CD14-positive monocyte (primary cell): Measurements from ENCODE around the gene KLHL8. TPM values are rescaled to one million over a fixed set of nuclear protein-coding genes. Genes with fewer than 3 reads are reported as not detected.

Experiments
- DNase-seq, 3 donors: peaks; one replicate each; pipeline ENCODE4 v3.0.0-alpha.2; 2011 to 2022
- H2AFZ ChIP-seq: 2 replicates; pipeline ENCODE4 v1.6.0; 2012; ENCODE audit warnings: mild to moderate bottlenecking, low read depth, low read length, inconsistent platforms; ENCODE audit not compliant: insufficient read depth, poor library complexity, severe bottlenecking
- H3K27ac ChIP-seq, 2 donors: 1 replicate in 1 of 2; 2 replicates in 1 of 2; pipeline ENCODE4 v1.5.1; 2012 to 2013; ENCODE audit warnings: low read length in 2 of 2, control low read depth in 1 of 2, inconsistent platforms in 1 of 2, low read depth in 1 of 2, mild to moderate bottlenecking in 1 of 2
- H3K27me3 ChIP-seq, 2 donors: one replicate each; pipeline versions ENCODE4 v1.6.0 to v1.6.1; 2011 to 2013; ENCODE audit warnings: low read length in 2 of 2; ENCODE audit not compliant: control insufficient read depth in 2 of 2, insufficient read depth in 2 of 2
- H3K36me3 ChIP-seq, 2 donors: replicated peaks in 1 of 2; 1 replicate in 1 of 2; 2 replicates in 1 of 2; pipeline versions ENCODE4 v1.5.1 to v1.6.1; 2012 to 2013; ENCODE audit warnings: low read length in 2 of 2, control low read depth in 1 of 2, inconsistent platforms in 1 of 2, mild to moderate bottlenecking in 1 of 2; ENCODE audit not compliant: insufficient read depth in 2 of 2, control insufficient read depth in 1 of 2
- H3K4me1 ChIP-seq, 2 donors: 1 replicate in 1 of 2; 2 replicates in 1 of 2; pipeline versions ENCODE4 v1.5.1 to v1.6.1; 2012 to 2013; ENCODE audit warnings: low read length in 2 of 2, control low read depth in 1 of 2, inconsistent platforms in 1 of 2, mild to moderate bottlenecking in 1 of 2, moderate library complexity in 1 of 2; ENCODE audit not compliant: insufficient read depth in 2 of 2, control insufficient read depth in 1 of 2
- H3K4me2 ChIP-seq: replicated peaks from 2 replicates; pipeline ENCODE3; 2012; ENCODE audit warnings: low read length, moderate library complexity, mild to moderate bottlenecking; ENCODE audit not compliant: poor library complexity, severe bottlenecking; ENCODE audit errors: extremely low read depth
- H3K4me3 ChIP-seq, 3 experiments: fragments of 200-600 bp in 1 of 3; sonication (generic) in 1 of 3; replicated peaks in 1 of 3; 1 replicate in 2 of 3; 2 replicates in 1 of 3; pipeline ENCODE4 v1.5.1; 2011 to 2013; ENCODE audit warnings: low read length in 3 of 3, mild to moderate bottlenecking in 3 of 3, control low read depth in 2 of 3, low read depth in 2 of 3, inconsistent platforms in 1 of 3, moderate library complexity in 1 of 3
- H3K79me2 ChIP-seq: 2 replicates; pipeline ENCODE4 v1.6.0; 2012; ENCODE audit warnings: mild to moderate bottlenecking, control low read depth, inconsistent platforms, low read length, moderate library complexity; ENCODE audit not compliant: insufficient read depth
- H3K9ac ChIP-seq: 2 replicates; pipeline ENCODE4 v1.6.0; 2017; ENCODE audit warnings: low read length, mild to moderate bottlenecking; ENCODE audit not compliant: insufficient read depth, poor library complexity, severe bottlenecking
- H3K9me3 ChIP-seq, 2 donors: replicated peaks in 1 of 2; 1 replicate in 1 of 2; 2 replicates in 1 of 2; pipeline versions ENCODE4 v1.5.1 to v1.6.1; 2012 to 2013; ENCODE audit warnings: low read length in 2 of 2, control low read depth in 1 of 2; ENCODE audit not compliant: control insufficient read depth in 1 of 2, insufficient read depth in 1 of 2
- H4K20me1 ChIP-seq: 2 replicates; pipeline ENCODE4 v1.6.0; 2012; ENCODE audit warnings: mild to moderate bottlenecking, low read length, control low read depth, moderate library complexity; ENCODE audit not compliant: insufficient read depth
- H3K27ac Mint-ChIP-seq, 7 donors: one replicate each; pipeline ENCODE4 v1.8.0; 2020; ENCODE audit warnings: mild to moderate bottlenecking in 7 of 7, mixed read lengths in 7 of 7, moderate library complexity in 6 of 7, inconsistent platforms in 2 of 7
- H3K27me3 Mint-ChIP-seq, 3 donors: one replicate each; pipeline ENCODE4 v1.8.0; 2021 to 2022; ENCODE audit warnings: low read depth in 3 of 3, mild to moderate bottlenecking in 3 of 3, mixed read lengths in 3 of 3, moderate library complexity in 3 of 3, inconsistent platforms in 1 of 3
- H3K36me3 Mint-ChIP-seq, 2 donors: one replicate each; pipeline ENCODE4 v1.8.0; 2020; ENCODE audit warnings: mixed read lengths in 2 of 2, inconsistent platforms in 1 of 2, mild to moderate bottlenecking in 1 of 2
- H3K4me1 Mint-ChIP-seq: one replicate; pipeline ENCODE4 v1.8.0; 2020; ENCODE audit warnings: mild to moderate bottlenecking, mixed read lengths
- H3K4me3 Mint-ChIP-seq, 2 donors: one replicate each; pipeline ENCODE4 v1.8.0; 2020; ENCODE audit warnings: mild to moderate bottlenecking in 2 of 2, mixed read lengths in 2 of 2, moderate library complexity in 1 of 2
- H3K9me3 Mint-ChIP-seq, 7 donors: one replicate each; pipeline ENCODE4 v1.8.0; 2020 to 2022; ENCODE audit warnings: mixed read lengths in 7 of 7, mild to moderate bottlenecking in 6 of 7, moderate library complexity in 6 of 7, inconsistent platforms in 2 of 7
- WGBS: methylation state at CpG from one replicate; pipeline ENCODE4 v1.1.5; 2013; ENCODE audit warnings: missing lambda C conversion rate; ENCODE audit not compliant: insufficient coverage; 5-methylcytosine and 5-hydroxymethylcytosine counted together
- intact Hi-C, 2 donors: fragments of 100-400 bp; cut with micrococcal nuclease; formaldehyde crosslinking; loops; one replicate each; pipeline versions ENCODE4 v1.15.0 to v1.15.1; 2023
- polyA plus RNA-seq, 3 donors: library from polyadenylated mRNA; depleted of rRNA in 1 of 3; unstranded in 2 of 3; stranded (reverse) in 1 of 3; fragments of 300-500 nt in 2 of 3; fragments of >200 nt in 1 of 3; fragmentation: Illumina TruSeq in 2 of 3; gene quantifications; 1 replicate in 2 of 3; 2 replicates in 1 of 3; pipeline ENCODE4 v1.2.3, GENCODE V29; 2012 to 2021
- TF ChIP-seq, protein P1 (sequence below): fragments of 200-600 bp; IDR thresholded peaks from one replicate; pipeline ENCODE4 v1.8.0; 2022; ENCODE audit warnings: antibody characterized with exemption, mild to moderate bottlenecking

The KLHL8 gene
- polyA plus RNA-seq, 3 donors, result 7.5 to 28.6 (median 23.7) TPM

DNA sequence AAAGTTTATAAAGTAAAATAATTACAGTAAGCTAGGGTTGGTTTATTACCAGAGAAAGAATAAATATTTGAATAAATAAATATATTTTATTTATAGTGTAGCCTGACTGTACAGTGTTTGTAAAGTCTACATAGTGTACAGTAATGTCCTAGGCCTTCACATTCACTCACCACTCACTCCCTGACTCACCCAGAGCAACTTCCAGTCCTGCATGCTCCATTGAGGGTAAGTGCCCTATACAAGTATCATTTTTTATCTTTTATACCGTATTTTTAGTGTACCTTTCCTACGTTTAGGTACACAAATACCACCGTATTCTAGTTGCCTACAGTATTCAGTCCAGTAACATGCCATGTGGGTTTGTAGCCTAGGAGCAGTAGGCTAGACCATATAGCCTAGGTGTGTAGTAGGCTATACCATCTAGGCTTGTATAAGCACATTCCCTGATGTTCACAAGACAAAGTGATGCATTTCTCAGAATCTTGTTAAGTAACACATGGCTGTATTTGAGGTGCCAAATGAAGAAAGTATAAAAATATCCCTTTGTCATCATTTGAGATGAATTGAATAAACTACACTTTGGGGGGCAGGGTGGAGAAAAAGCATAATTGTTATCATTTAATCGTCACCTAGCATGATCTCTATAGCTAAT, 14.7 kb upstream of the KLHL8 start:
- Mint-ChIP-seq H3K27ac (no peak overlapping the region), H3K9me3 (peaks cover 0 to 2% (median 0%) of the 10 kb centered on the region in 7 donors), H3K4me1 (peaks cover 8% of the 10 kb centered on the region), H3K4me3 (peak overlapping the region; percentile 81 to 92), H3K27me3 (peaks cover 0 to 5% (median 3%) of the 10 kb centered on the region in 3 donors), H3K36me3 (no peaks in the 10 kb centered on the region)
- Histone ChIP-seq H3K4me3 (peak overlapping the region; percentile 42 to 74 (median 70)), H3K27me3 (no peaks in the 10 kb centered on the region), H3K9ac (no peak overlapping the region), H3K36me3 (no peaks in the 10 kb centered on the region), H3K4me2 (peak overlapping the region; percentile 77), H3K9me3 (no peaks in the 10 kb centered on the region), H3K79me2 (no peaks in the 10 kb centered on the region), H4K20me1 (no peaks in the 10 kb centered on the region), H3K4me1 (no peaks in the 10 kb centered on the region), H3K27ac (no peak overlapping the region), H2AFZ (peak overlapping the region; percentile 83)
- no CpG with 5 or more reads among the region's 4 CpGs for WGBS
- intact Hi-C loops, result loop anchor here (2.0 to 10.0 kb wide), 2 partner anchors 84 to 310 kb away; no protein-coding TSS in a partner anchor
- no peak for DNase-seq
- TF ChIP-seq, protein P1, sequence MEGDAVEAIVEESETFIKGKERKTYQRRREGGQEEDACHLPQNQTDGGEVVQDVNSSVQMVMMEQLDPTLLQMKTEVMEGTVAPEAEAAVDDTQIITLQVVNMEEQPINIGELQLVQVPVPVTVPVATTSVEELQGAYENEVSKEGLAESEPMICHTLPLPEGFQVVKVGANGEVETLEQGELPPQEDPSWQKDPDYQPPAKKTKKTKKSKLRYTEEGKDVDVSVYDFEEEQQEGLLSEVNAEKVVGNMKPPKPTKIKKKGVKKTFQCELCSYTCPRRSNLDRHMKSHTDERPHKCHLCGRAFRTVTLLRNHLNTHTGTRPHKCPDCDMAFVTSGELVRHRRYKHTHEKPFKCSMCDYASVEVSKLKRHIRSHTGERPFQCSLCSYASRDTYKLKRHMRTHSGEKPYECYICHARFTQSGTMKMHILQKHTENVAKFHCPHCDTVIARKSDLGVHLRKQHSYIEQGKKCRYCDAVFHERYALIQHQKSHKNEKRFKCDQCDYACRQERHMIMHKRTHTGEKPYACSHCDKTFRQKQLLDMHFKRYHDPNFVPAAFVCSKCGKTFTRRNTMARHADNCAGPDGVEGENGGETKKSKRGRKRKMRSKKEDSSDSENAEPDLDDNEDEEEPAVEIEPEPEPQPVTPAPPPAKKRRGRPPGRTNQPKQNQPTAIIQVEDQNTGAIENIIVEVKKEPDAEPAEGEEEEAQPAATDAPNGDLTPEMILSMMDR, result no peak

GRCh38 chr4:87232216-87232615, 11.8 kb upstream of the KLHL8 start:
- DNase-seq, result no peak
- Mint-ChIP-seq H3K4me3 (no peak overlapping the region), H3K9me3 (peaks cover 0 to 2% (median 0%) of the 10 kb centered on the region in 7 donors), H3K27ac (no peak overlapping the region), H3K36me3 (no peaks in the 10 kb centered on the region), H3K4me1 (peaks cover 11% of the 10 kb centered on the region), H3K27me3 (peaks cover 5 to 8% (median 5%) of the 10 kb centered on the region in 3 donors)
- WGBS, result 100% methylated on average over 1 of the region's 2 CpGs
- Histone ChIP-seq H3K27me3 (no peaks in the 10 kb centered on the region), H3K4me3 (no peak overlapping the region), H3K4me1 (no peaks in the 10 kb centered on the region), H3K79me2 (no peaks in the 10 kb centered on the region), H3K9ac (no peak overlapping the region), H3K4me2 (no peak overlapping the region), H4K20me1 (no peaks in the 10 kb centered on the region), H3K9me3 (no peaks in the 10 kb centered on the region), H3K27ac (no peak overlapping the region), H3K36me3 (no peaks in the 10 kb centered on the region), H2AFZ (no peak overlapping the region)
- TF ChIP-seq, protein P1, result no peak
- intact Hi-C loops, result loop anchor here in 1 of 2 donors (10.0 kb wide), 1 partner anchor 307 kb away; no protein-coding TSS in a partner anchor
